OCI-LY3 (cell line): ENCODE data around the gene MPND.

Experiments used
- CTCF ChIP-seq: fragments of 200-600, 300-600 bp; sonication (generic); IDR thresholded peaks from 2 replicates; pipeline ENCODE4 v1.5.1; 2014; ENCODE audit warnings: antibody characterized with exemption, low read length, low read depth
- EZH2phosphoT487 ChIP-seq: fragments of 200-600 bp; shearing (Covaris generic); IDR thresholded peaks from 2 replicates; pipeline ENCODE4 v1.6.1; 2018; ENCODE audit warnings: antibody characterized with exemption, mixed run types, low read depth

- no peak; the same call in 1 of the 2 replicates for TF ChIP-seq CTCF
- no peak for TF ChIP-seq EZH2phosphoT487
These were observed 25.9 kb downstream of the MPND start for GRCh38 chr19:4369109-4369887.
